HG03095 (cell line): ENCODE data around the gene SHC4.
A peak's percentile ranks its signal among the peaks of the same experiment; 100 is the strongest.
"Not testable (repeated sequence)": the region's sequence is repeated elsewhere in the genome, so short reads cannot be mapped to it uniquely, and the experiment has no call there.

ENCODE experiments used
- ATAC-seq: cut with Tn5 transposase; IDR thresholded peaks from one replicate; pipeline ENCODE4 v1.9.1; 2021; ENCODE audit warnings: moderate library complexity; ENCODE audit not compliant: unreplicated experiment

SHC4 gene

GRCh38 chr15:48802257-48802656 lies 161.5 kb downstream of the SHC4 start:
- no peak for ATAC-seq

GRCh38 chr15:48800811-48801455 lies 162.8 kb downstream of the SHC4 start:
- ATAC-seq, result no peak

- ATAC-seq, result no peak
Measured at GRCh38 chr15:48800245-48800644, 163.5 kb downstream of the SHC4 start.

- ATAC-seq, result no peak
Measured at GRCh38 chr15:48798319-48798718, 165.4 kb downstream of the SHC4 start.

- ATAC-seq, result no peak
Measured at GRCh38 chr15:48796930-48797329, 166.8 kb downstream of the SHC4 start.

GRCh38 chr15:48796521-48796920 lies 167.2 kb downstream of the SHC4 start:
- ATAC-seq, result no peak

GRCh38 chr15:48795901-48796300 lies 167.8 kb downstream of the SHC4 start:
- no peak for ATAC-seq

- ATAC-seq, result peak; percentile 89
Measured at GRCh38 chr15:48794697-48795134, 169.0 kb downstream of the SHC4 start.

GRCh38 chr15:48792408-48792807 lies 171.3 kb downstream of the SHC4 start:
- no peak for ATAC-seq

GRCh38 chr15:48790466-48791115 lies 173.1 kb downstream of the SHC4 start:
- not testable (repeated sequence) for ATAC-seq

GRCh38 chr15:48785712-48786111 lies 178.0 kb downstream of the SHC4 start:
- no peak for ATAC-seq

- no peak for ATAC-seq
Measured at GRCh38 chr15:48785195-48785594, 178.5 kb downstream of the SHC4 start.

- no peak for ATAC-seq
Measured at GRCh38 chr15:48784756-48785155, 179.0 kb downstream of the SHC4 start.

- ATAC-seq, result no peak
Measured at GRCh38 chr15:48782911-48783310, 180.8 kb downstream of the SHC4 start.

- ATAC-seq, result no peak
Measured at GRCh38 chr15:48781481-48782081, 182.1 kb downstream of the SHC4 start.

- no peak for ATAC-seq
Measured at GRCh38 chr15:48781017-48781416, 182.7 kb downstream of the SHC4 start.

- ATAC-seq, result no peak
Measured at GRCh38 chr15:48778331-48778730, 185.4 kb downstream of the SHC4 start.

GRCh38 chr15:48777645-48778330 lies 185.9 kb downstream of the SHC4 start:
- ATAC-seq, result no peak

GRCh38 chr15:48775546-48775945 lies 188.2 kb downstream of the SHC4 start:
- no peak for ATAC-seq

GRCh38 chr15:48774484-48774883 lies 189.2 kb downstream of the SHC4 start:
- ATAC-seq, result no peak
